HepG2 (cell line): ENCODE results near the gene SPOPL. TPM values are rescaled to one million over a fixed set of nuclear protein-coding genes. Genes with fewer than 3 reads are reported as not detected.

Source experiments
- CC2D1A ChIP-seq: sonication (generic); formaldehyde crosslinking; IDR thresholded peaks from 2 replicates; pipeline ENCODE4 v1.8.1; 2023; ENCODE audit warnings: mild to moderate bottlenecking, missing genetic modification reagents
- CEBPG ChIP-seq: IDR thresholded peaks from 2 replicates; pipeline ENCODE4 v1.6.1; 2016
- CENPX ChIP-seq: sonication (generic); formaldehyde crosslinking; IDR thresholded peaks from 2 replicates; pipeline ENCODE4 v1.9.0; 2021; ENCODE audit warnings: mild to moderate bottlenecking, missing genetic modification reagents, moderate library complexity
- HNRNPLL ChIP-seq: fragments of 200-400 bp; formaldehyde crosslinking; IDR thresholded peaks from 2 replicates; pipeline ENCODE4 v1.6.1; 2017; ENCODE audit warnings: mild to moderate bottlenecking, low read depth, low read length; ENCODE audit not compliant: poor library complexity, severe bottlenecking
- KAT7 ChIP-seq: IDR thresholded peaks from 2 replicates; pipeline ENCODE4 v1.6.1; 2018; ENCODE audit warnings: borderline replicate concordance, missing compliant biosample characterization
- KDM5A ChIP-seq: fragments of 200-600 bp; sonication (generic); IDR thresholded peaks from 2 replicates; pipeline ENCODE4 v1.7.0; 2018; ENCODE audit warnings: antibody characterized with exemption, mild to moderate bottlenecking, low read length, borderline replicate concordance
- MAFF ChIP-seq: IDR thresholded peaks from 2 replicates; pipeline ENCODE4 v1.6.1; 2011; ENCODE audit warnings: low read depth, low read length, improper control_type of control experiment
- MIXL1 ChIP-seq: IDR thresholded peaks from 2 replicates; pipeline ENCODE4 v1.6.1; 2016
- NR3C1 ChIP-seq: sonication (generic); formaldehyde crosslinking; IDR thresholded peaks from 2 replicates; pipeline ENCODE4 v1.4.0; 2020; ENCODE audit warnings: missing genetic modification reagents
- STAT6 ChIP-seq: sonication (generic); formaldehyde crosslinking; IDR thresholded peaks from 2 replicates; pipeline ENCODE4 v1.4.0; 2020; ENCODE audit warnings: missing genetic modification reagents, mild to moderate bottlenecking, borderline replicate concordance
- TCF12 ChIP-seq, 2 experiments: fragments of 450-650 bp in 1 of 2; sonication (generic) in 1 of 2; formaldehyde crosslinking in 1 of 2; IDR thresholded peaks; 2 replicates each; pipeline versions ENCODE4 v1.6.1 to v1.8.0; 2017 to 2022; ENCODE audit warnings: antibody characterized with exemption in 1 of 2, mild to moderate bottlenecking in 1 of 2, missing genetic modification reagents in 1 of 2, moderate library complexity in 1 of 2
- TERF1 ChIP-seq: sonication (generic); formaldehyde crosslinking; IDR thresholded peaks from 2 replicates; pipeline ENCODE4 v1.8.0; 2022; ENCODE audit warnings: mild to moderate bottlenecking, missing genetic modification reagents, moderate library complexity
- ZFP1 ChIP-seq: IDR thresholded peaks from 2 replicates; pipeline ENCODE4 v1.6.1; 2016
- ZHX2 ChIP-seq, 2 experiments: sonication (generic) in 1 of 2; formaldehyde crosslinking in 1 of 2; IDR thresholded peaks; 2 replicates each; pipeline versions ENCODE4 v1.6.1 to v1.9.0; 2014 to 2022; ENCODE audit warnings: antibody characterized with exemption in 1 of 2, borderline replicate concordance in 1 of 2, inconsistent platforms in 1 of 2, low read depth in 1 of 2, missing genetic modification reagents in 1 of 2
- ZNF670 ChIP-seq: sonication (generic); formaldehyde crosslinking; IDR thresholded peaks from 2 replicates; pipeline ENCODE4 v1.8.0; 2022; ENCODE audit warnings: mild to moderate bottlenecking, missing genetic modification reagents, borderline replicate concordance
- ZNF704 ChIP-seq: sonication (generic); formaldehyde crosslinking; IDR thresholded peaks from 2 replicates; pipeline ENCODE4 v1.8.1; 2023; ENCODE audit warnings: mild to moderate bottlenecking, inconsistent platforms, moderate library complexity, missing genetic modification reagents, borderline replicate concordance
- ZSCAN9 ChIP-seq: IDR thresholded peaks from 2 replicates; pipeline ENCODE4 v1.6.1; 2016; ENCODE audit warnings: borderline replicate concordance
- polyA plus RNA-seq, 8 experiments: library from polyadenylated mRNA; depleted of rRNA in 3 of 8; stranded (reverse) in 7 of 8; unstranded in 1 of 8; fragments of >200 nt; fragmentation: Illumina TruSeq in 4 of 8; extraction: Trizol in 4 of 8; gene quantifications; 2 replicates each; pipeline versions ENCODE4 v1.2.1 to v1.2.3, GENCODE V29; 2011 to 2016; ENCODE audit warnings: low read depth in 4 of 8, missing spikeins in 1 of 8, mixed read lengths in 1 of 8; ENCODE audit not compliant: insufficient read depth in 1 of 8
- total RNA-seq, 5 experiments: library from RNA; depleted of rRNA; stranded (reverse); fragments of >200 nt; fragmentation: Illumina TruSeq; extraction: Trizol; gene quantifications; 2 replicates each; pipeline ENCODE4 v1.2.3, GENCODE V29; 2016; ENCODE audit warnings: low read depth in 1 of 5

The SPOPL gene
- total and polyA plus RNA-seq, 2 of the 13 experiments (the other 11 are each of a cell fraction or from before 2014, with no cell fraction given) = 12.6 to 51.6 TPM

GRCh38 chr2:138515092-138515491 is 13.5 kb downstream of the SPOPL start (continued):
- TF ChIP-seq KDM5A = 0 out of 2 replicates have a peak, but pooled peaks have one; percentile 22
- TF ChIP-seq CC2D1A (CRISPR knock-in tag) = no peak
- TF ChIP-seq ZFP1 = no peak
- no peak for TF ChIP-seq TERF1 (CRISPR knock-in tag)
- no peak for TF ChIP-seq TCF12 (IDR thresholded peaks at IDR 0.05)
- TF ChIP-seq TCF12 (CRISPR knock-in tag; IDR thresholded peaks at IDR 0.05) = no peak
- TF ChIP-seq ZNF670 (CRISPR knock-in tag) = no peak
- no peak for TF ChIP-seq KAT7 (CRISPR knock-in tag)
- TF ChIP-seq NR3C1 (CRISPR knock-in tag) = no peak
- TF ChIP-seq CEBPG (CRISPR knock-in tag) = peak; percentile 64
- TF ChIP-seq ZNF704 = no peak
- TF ChIP-seq ZHX2 (IDR thresholded peaks at IDR 0.05; ENCODE audit: low read depth) = no peak
- no peak for TF ChIP-seq ZHX2 (CRISPR knock-in tag; IDR thresholded peaks at IDR 0.05; ENCODE audit: borderline replicate concordance)
- TF ChIP-seq ZSCAN9 (CRISPR knock-in tag) = no peak
- TF ChIP-seq STAT6 = no peak
- peak; percentile 59 for TF ChIP-seq MAFF
- no peak for TF ChIP-seq HNRNPLL
- TF ChIP-seq MIXL1 = no peak
- TF ChIP-seq CENPX (CRISPR knock-in tag) = no peak
